Panc1 (cell line): ENCODE data around the gene SUFU. TPM values are rescaled to one million over a fixed set of nuclear protein-coding genes. Genes with fewer than 3 reads are reported as not detected.

Experiments used
- ATAC-seq: fragments of 200-7000 bp; cut with Tn5 transposase; 2 replicates; pipeline ENCODE4 v1.9.1; 2020; ENCODE audit warnings: mild to moderate bottlenecking, moderate library complexity
- BruUV-seq: library from RNA; stranded (reverse); fragments of 400-500 nt; replicated peaks from 2 replicates; lab custom pipeline; 2021; lab: Mats Ljungman, UMichigan
- CTCF ChIA-PET: fragments of 300-600 bp; sonication (Branson Sonifier 250); formaldehyde crosslinking; loops from one replicate; lab custom pipeline; 2022; ENCODE audit warnings: antibody characterized with exemption; lab: Charles Lee
- POLR2A ChIA-PET: fragments of 300-600 bp; sonication (Branson Sonifier 250); formaldehyde crosslinking; loops from one replicate; lab custom pipeline; 2022; ENCODE audit warnings: antibody characterized with exemption; lab: Charles Lee
- DNase-seq: peaks from one replicate; pipeline ENCODE4 v3.0.0-alpha.2; 2010; ENCODE audit warnings: low read depth, low spot score
- H3K27ac ChIP-seq: 2 replicates; pipeline ENCODE4 v1.5.1; 2011; ENCODE audit warnings: mild to moderate bottlenecking, low read length, inconsistent platforms
- H3K27me3 ChIP-seq: fragments of 200-500 bp; sonication (Bioruptor generic); 2 replicates; pipeline ENCODE4 v1.6.0; 2014; ENCODE audit warnings: low read length, inconsistent platforms; ENCODE audit not compliant: control insufficient read depth, insufficient read depth
- H3K36me3 ChIP-seq: fragments of 200-500 bp; sonication (Bioruptor generic); 2 replicates; pipeline ENCODE4 v1.5.1; 2014; ENCODE audit warnings: inconsistent platforms, mild to moderate bottlenecking, low read length, moderate library complexity; ENCODE audit not compliant: control insufficient read depth, insufficient read depth
- H3K4me1 ChIP-seq: 2 replicates; pipeline ENCODE4 v1.5.1; 2011; ENCODE audit warnings: inconsistent platforms, mild to moderate bottlenecking, low read length, moderate library complexity; ENCODE audit not compliant: control insufficient read depth, insufficient read depth
- H3K4me3 ChIP-seq, 2 experiments: 2 replicates each; pipeline ENCODE4 v1.5.1; 2011 to 2012; ENCODE audit warnings: low read depth in 2 of 2, low read length in 2 of 2, mild to moderate bottlenecking in 2 of 2, inconsistent platforms in 1 of 2, moderate library complexity in 1 of 2
- H3K9me3 ChIP-seq: fragments of 200-500 bp; sonication (Bioruptor generic); 2 replicates; pipeline ENCODE4 v1.5.1; 2014; ENCODE audit warnings: low read depth, mild to moderate bottlenecking, inconsistent platforms, low read length, moderate library complexity; ENCODE audit not compliant: control insufficient read depth, insufficient read depth
- POLR2AphosphoS5 ChIP-seq: IDR thresholded peaks from 2 replicates; pipeline ENCODE4 v1.6.1; 2012; ENCODE audit warnings: mild to moderate bottlenecking, low read depth, low read length, moderate library complexity
- SIN3A ChIP-seq: IDR thresholded peaks from 2 replicates; pipeline ENCODE4 v1.6.1; 2012; ENCODE audit warnings: low read depth, mild to moderate bottlenecking, low read length, moderate library complexity, borderline replicate concordance; ENCODE audit not compliant: insufficient read depth
- TCF7L2 ChIP-seq: IDR thresholded peaks from 2 replicates; pipeline ENCODE4 v1.6.1; 2011; ENCODE audit warnings: mild to moderate bottlenecking, low read depth, low read length, inconsistent platforms
- in situ Hi-C: cut with HindIII; loops from 2 replicates; pipeline ENCODE4 v1.10.0; 2016; ENCODE audit warnings: low sequenced_read_pairs, low pct_unique_long_range_greater_than_20kb
- intact Hi-C: fragments of 100-400 bp; cut with micrococcal nuclease; formaldehyde crosslinking; loops from one replicate; pipeline ENCODE4 v1.10.0; 2022; ENCODE audit not compliant: unreplicated experiment
- total RNA-seq: library from RNA; stranded (reverse); gene quantifications from one replicate; pipeline ENCODE4 v1.2.1, GENCODE V29; 2021; ENCODE audit not compliant: unreplicated experiment
- TF ChIP-seq, protein P1 (sequence below), 2 experiments: IDR thresholded peaks; 2 replicates each; pipeline ENCODE4 v1.6.1; 2011 to 2012; ENCODE audit warnings: low read depth in 2 of 2, control low read depth in 1 of 2, low read length in 1 of 2, mild to moderate bottlenecking in 1 of 2, moderate library complexity in 1 of 2; ENCODE audit not compliant: insufficient read depth in 1 of 2
- TF ChIP-seq, protein P2 (sequence below): fragments of 450-650 bp; IDR thresholded peaks from 2 replicates; pipeline ENCODE4 v1.5.1; 2017; ENCODE audit warnings: mild to moderate bottlenecking

SUFU gene
- total RNA-seq, 1 experiment from 2014 or later = 9.5 TPM

- ChIA-PET POLR2A (interaction anchor here (0.6 kb wide), 1 partner anchor 317 kb away, joined by 3 read pairs; no protein-coding TSS in a partner anchor), CTCF (no interaction called here)
- Histone ChIP-seq H3K27ac (no peak overlapping the region), H3K4me1 (no peaks in the 10 kb centered on the region), H3K27me3 (no peaks in the 10 kb centered on the region), H3K4me3 (no peak overlapping the region), H3K9me3 (no peaks in the 10 kb centered on the region), H3K36me3 (no peaks in the 10 kb centered on the region)
- ATAC-seq = no peak
- TF ChIP-seq POLR2AphosphoS5 (no peak), SIN3A (no peak), TCF7L2 (no peak)
- TF ChIP-seq, protein P1, sequence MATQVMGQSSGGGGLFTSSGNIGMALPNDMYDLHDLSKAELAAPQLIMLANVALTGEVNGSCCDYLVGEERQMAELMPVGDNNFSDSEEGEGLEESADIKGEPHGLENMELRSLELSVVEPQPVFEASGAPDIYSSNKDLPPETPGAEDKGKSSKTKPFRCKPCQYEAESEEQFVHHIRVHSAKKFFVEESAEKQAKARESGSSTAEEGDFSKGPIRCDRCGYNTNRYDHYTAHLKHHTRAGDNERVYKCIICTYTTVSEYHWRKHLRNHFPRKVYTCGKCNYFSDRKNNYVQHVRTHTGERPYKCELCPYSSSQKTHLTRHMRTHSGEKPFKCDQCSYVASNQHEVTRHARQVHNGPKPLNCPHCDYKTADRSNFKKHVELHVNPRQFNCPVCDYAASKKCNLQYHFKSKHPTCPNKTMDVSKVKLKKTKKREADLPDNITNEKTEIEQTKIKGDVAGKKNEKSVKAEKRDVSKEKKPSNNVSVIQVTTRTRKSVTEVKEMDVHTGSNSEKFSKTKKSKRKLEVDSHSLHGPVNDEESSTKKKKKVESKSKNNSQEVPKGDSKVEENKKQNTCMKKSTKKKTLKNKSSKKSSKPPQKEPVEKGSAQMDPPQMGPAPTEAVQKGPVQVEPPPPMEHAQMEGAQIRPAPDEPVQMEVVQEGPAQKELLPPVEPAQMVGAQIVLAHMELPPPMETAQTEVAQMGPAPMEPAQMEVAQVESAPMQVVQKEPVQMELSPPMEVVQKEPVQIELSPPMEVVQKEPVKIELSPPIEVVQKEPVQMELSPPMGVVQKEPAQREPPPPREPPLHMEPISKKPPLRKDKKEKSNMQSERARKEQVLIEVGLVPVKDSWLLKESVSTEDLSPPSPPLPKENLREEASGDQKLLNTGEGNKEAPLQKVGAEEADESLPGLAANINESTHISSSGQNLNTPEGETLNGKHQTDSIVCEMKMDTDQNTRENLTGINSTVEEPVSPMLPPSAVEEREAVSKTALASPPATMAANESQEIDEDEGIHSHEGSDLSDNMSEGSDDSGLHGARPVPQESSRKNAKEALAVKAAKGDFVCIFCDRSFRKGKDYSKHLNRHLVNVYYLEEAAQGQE (IDR thresholded peaks at IDR 0.05; ENCODE audit: insufficient read depth in 1 of 2, low read depth in 2 of 2, low read length in 1 of 2) = no peak
- TF ChIP-seq, protein P2, sequence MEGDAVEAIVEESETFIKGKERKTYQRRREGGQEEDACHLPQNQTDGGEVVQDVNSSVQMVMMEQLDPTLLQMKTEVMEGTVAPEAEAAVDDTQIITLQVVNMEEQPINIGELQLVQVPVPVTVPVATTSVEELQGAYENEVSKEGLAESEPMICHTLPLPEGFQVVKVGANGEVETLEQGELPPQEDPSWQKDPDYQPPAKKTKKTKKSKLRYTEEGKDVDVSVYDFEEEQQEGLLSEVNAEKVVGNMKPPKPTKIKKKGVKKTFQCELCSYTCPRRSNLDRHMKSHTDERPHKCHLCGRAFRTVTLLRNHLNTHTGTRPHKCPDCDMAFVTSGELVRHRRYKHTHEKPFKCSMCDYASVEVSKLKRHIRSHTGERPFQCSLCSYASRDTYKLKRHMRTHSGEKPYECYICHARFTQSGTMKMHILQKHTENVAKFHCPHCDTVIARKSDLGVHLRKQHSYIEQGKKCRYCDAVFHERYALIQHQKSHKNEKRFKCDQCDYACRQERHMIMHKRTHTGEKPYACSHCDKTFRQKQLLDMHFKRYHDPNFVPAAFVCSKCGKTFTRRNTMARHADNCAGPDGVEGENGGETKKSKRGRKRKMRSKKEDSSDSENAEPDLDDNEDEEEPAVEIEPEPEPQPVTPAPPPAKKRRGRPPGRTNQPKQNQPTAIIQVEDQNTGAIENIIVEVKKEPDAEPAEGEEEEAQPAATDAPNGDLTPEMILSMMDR = no peak
- intact Hi-C loops (loop anchor here (5.0 kb wide), 1 partner anchor 66 kb away; no protein-coding TSS in a partner anchor), in situ Hi-C loops (no loop called here)
- BruUV-seq = no TSS peak
- DNase-seq = no peak
Observed at GRCh38 chr10:102593804-102594079, 90.0 kb downstream of the SUFU start.

DNA sequence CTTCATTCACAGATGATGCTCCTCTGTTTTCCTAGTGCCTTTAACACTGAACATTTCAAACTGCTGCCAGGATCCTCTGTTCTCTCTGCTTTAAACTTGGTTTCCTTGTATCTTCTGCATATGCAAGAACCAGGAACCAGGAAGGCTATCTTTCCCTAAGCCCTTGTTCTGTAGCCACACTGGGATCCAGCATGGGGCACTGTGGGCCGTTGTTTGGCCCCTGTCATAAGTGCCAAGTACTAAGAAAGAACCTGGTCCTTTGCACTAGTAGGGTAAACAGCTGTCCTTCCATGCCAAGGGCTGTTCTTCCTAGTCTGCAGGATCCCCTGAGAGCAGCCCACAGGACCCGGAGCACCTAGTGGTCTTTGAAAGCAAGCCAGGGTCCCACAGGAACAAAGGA, 91.5 kb downstream of the SUFU start:
- in situ Hi-C loops (no loop called here), intact Hi-C loops (no loop called here)
- DNase-seq (no peak), ATAC-seq (no peak)
- ChIA-PET CTCF (no interaction called here), POLR2A (no interaction called here)
- Histone ChIP-seq H3K4me3 (no peak overlapping the region), H3K27me3 (no peaks in the 10 kb centered on the region), H3K27ac (no peak overlapping the region), H3K4me1 (peaks cover 4% of the 10 kb centered on the region; the same call in 1 of the 2 replicates), H3K36me3 (no peaks in the 10 kb centered on the region), H3K9me3 (no peaks in the 10 kb centered on the region)
- BruUV-seq = no TSS peak
- TF ChIP-seq, protein P1 (IDR thresholded peaks at IDR 0.05; ENCODE audit: insufficient read depth in 1 of 2, low read depth in 2 of 2, low read length in 1 of 2) = no peak
- TF ChIP-seq, protein P2 = no peak
- TF ChIP-seq TCF7L2 = no peak
- TF ChIP-seq SIN3A = no peak
- TF ChIP-seq POLR2AphosphoS5 = no peak
